Body of pancreas (tissue), 4 donors: Measurements from ENCODE around the gene ZFR. TPM values are rescaled to one million over a fixed set of nuclear protein-coding genes. Genes with fewer than 3 reads are reported as not detected.

ENCODE experiments used
- ATAC-seq: fragments of 150-250 bp; one replicate; pipeline ENCODE4 v1.9.1; 2016
- DNase-seq, 4 donors: peaks; one replicate each; pipeline ENCODE4 v3.0.0-alpha.2; 2019
- H3K27ac ChIP-seq, 4 donors: fragments of 200-600 bp; sonication (generic); 1 replicate in 3 of 4; 2 replicates in 1 of 4; pipeline versions ENCODE4 v1.5.1 to v1.6.1; 2016 to 2019; ENCODE audit warnings: mild to moderate bottlenecking in 1 of 4, mixed read lengths in 1 of 4, moderate library complexity in 1 of 4
- H3K27me3 ChIP-seq, 2 donors: fragments of 200-600 bp; sonication (generic); one replicate each; pipeline ENCODE4 v1.6.0; 2016; ENCODE audit warnings: mild to moderate bottlenecking in 1 of 2
- H3K36me3 ChIP-seq, 2 donors: fragments of 200-600 bp; sonication (generic); replicated peaks in 1 of 2; 2 replicates each; pipeline ENCODE4 v1.5.1; 2016; ENCODE audit warnings: low read depth in 2 of 2; ENCODE audit not compliant: insufficient read depth in 1 of 2
- H3K4me1 ChIP-seq: fragments of 200-600 bp; sonication (generic); one replicate; pipeline ENCODE4 v1.6.0; 2016
- H3K4me3 ChIP-seq, 2 donors: fragments of 200-600 bp; sonication (generic); 1 replicate in 1 of 2; 2 replicates in 1 of 2; pipeline ENCODE4 v1.5.1; 2016 to 2019
- H3K9me3 ChIP-seq, 3 donors: fragments of 200-600 bp; sonication (generic); 1 replicate in 2 of 3; 2 replicates in 1 of 3; pipeline ENCODE4 v1.5.1; 2016
- POLR2A ChIP-seq, 3 donors: fragments of 450-650 bp; IDR thresholded peaks; one replicate each; pipeline ENCODE4 v1.6.1; 2016; ENCODE audit warnings: antibody characterized with exemption in 3 of 3, mild to moderate bottlenecking in 2 of 3
- WGBS, 2 donors: methylation state at CpG; one replicate each; pipeline ENCODE4 v1.1.5; 2017; 5-methylcytosine and 5-hydroxymethylcytosine counted together
- intact Hi-C: fragments of 100-400 bp; cut with DNase I; formaldehyde crosslinking; loops from one replicate; pipeline ENCODE4 v1.15.1; 2023
- total RNA-seq, 2 donors: library from RNA; depleted of rRNA; stranded (reverse); fragments of >200 nt; gene quantifications; one replicate each; pipeline ENCODE4 v1.1.0, GENCODE V29; 2016
- TF ChIP-seq, protein P1 (sequence below), 7 experiments: fragments of 450-650 bp in 4 of 7; fragments of 200-600 bp in 3 of 7; sonication (generic) in 3 of 7; IDR thresholded peaks; one replicate each; pipeline ENCODE4 v1.5.1; 2016 to 2019; ENCODE audit warnings: antibody characterized with exemption in 7 of 7

ZFR gene
- total RNA-seq, 2 donors from 2014 or later: 25.1 to 48.0 TPM

GRCh38 chr5:32352685-32353084, 91.9 kb downstream of the ZFR start:
- H3K4me3 ChIP-seq: no peak overlapping the region
- ATAC-seq (no peak), DNase-seq (no peak)
- H3K27ac ChIP-seq: no peak overlapping the region
- no peaks in the 10 kb centered on the region for H3K4me1 ChIP-seq
- intact Hi-C loops: no loop called here
- no peaks in the 10 kb centered on the region for H3K36me3 ChIP-seq
- TF ChIP-seq, protein P1, sequence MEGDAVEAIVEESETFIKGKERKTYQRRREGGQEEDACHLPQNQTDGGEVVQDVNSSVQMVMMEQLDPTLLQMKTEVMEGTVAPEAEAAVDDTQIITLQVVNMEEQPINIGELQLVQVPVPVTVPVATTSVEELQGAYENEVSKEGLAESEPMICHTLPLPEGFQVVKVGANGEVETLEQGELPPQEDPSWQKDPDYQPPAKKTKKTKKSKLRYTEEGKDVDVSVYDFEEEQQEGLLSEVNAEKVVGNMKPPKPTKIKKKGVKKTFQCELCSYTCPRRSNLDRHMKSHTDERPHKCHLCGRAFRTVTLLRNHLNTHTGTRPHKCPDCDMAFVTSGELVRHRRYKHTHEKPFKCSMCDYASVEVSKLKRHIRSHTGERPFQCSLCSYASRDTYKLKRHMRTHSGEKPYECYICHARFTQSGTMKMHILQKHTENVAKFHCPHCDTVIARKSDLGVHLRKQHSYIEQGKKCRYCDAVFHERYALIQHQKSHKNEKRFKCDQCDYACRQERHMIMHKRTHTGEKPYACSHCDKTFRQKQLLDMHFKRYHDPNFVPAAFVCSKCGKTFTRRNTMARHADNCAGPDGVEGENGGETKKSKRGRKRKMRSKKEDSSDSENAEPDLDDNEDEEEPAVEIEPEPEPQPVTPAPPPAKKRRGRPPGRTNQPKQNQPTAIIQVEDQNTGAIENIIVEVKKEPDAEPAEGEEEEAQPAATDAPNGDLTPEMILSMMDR (IDR thresholded peaks at IDR 0.05): no peak
- no peak for TF ChIP-seq POLR2A (IDR thresholded peaks at IDR 0.05)
- 97 to 99% methylated on average over 8 of the region's 8 CpGs for WGBS, 2 donors
- no peaks in the 10 kb centered on the region for H3K27me3 ChIP-seq
- no peaks in the 10 kb centered on the region for H3K9me3 ChIP-seq

DNA sequence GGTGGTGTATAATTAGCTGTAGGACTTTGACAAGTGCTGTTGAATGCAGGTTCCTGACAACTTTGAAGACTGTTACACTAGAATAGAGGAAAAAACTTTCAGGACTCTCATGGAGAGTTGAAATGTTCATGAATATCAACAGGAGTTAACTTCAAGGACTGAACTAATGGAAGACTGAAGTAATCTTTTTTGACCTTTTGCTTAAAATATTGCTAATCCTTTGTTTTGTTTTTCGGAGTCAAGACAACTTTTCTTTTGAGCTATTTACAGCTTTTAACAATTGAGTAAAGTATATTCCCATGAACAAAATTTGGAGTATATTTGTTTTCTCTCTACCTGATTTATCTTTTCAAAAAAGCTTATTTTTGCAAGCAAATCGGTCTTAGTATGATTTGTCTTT, 97.7 kb downstream of the ZFR start:
- intact Hi-C loops: no loop called here
- no peak for TF ChIP-seq POLR2A (IDR thresholded peaks at IDR 0.05)
- TF ChIP-seq, protein P1 (IDR thresholded peaks at IDR 0.05): no peak
- no peaks in the 10 kb centered on the region for H3K36me3 ChIP-seq
- DNase-seq: no peak
- no peaks in the 10 kb centered on the region for H3K4me1 ChIP-seq
- H3K4me3 ChIP-seq: no peak overlapping the region
- ATAC-seq: no peak
- no peaks in the 10 kb centered on the region for H3K9me3 ChIP-seq
- H3K27ac ChIP-seq: no peak overlapping the region
- WGBS, 2 donors: 89% methylated on average over 2 of the region's 2 CpGs
- no peaks in the 10 kb centered on the region for H3K27me3 ChIP-seq

- H3K4me3 ChIP-seq: no peak overlapping the region
- H3K4me1 ChIP-seq: no peaks in the 10 kb centered on the region
- no peaks in the 10 kb centered on the region for H3K9me3 ChIP-seq
- no peak for TF ChIP-seq POLR2A (IDR thresholded peaks at IDR 0.05)
- TF ChIP-seq, protein P1 (IDR thresholded peaks at IDR 0.05): no peak
- H3K27ac ChIP-seq: no peak overlapping the region
- intact Hi-C loops: no loop called here
- H3K36me3 ChIP-seq: no peaks in the 10 kb centered on the region
- no peaks in the 10 kb centered on the region for H3K27me3 ChIP-seq
- ATAC-seq (no peak), DNase-seq (no peak)
- 84% methylated on average over 2 of the region's 2 CpGs for WGBS, 2 donors
Measured at GRCh38 chr5:32343058-32343672, 101.4 kb downstream of the ZFR start.

DNA sequence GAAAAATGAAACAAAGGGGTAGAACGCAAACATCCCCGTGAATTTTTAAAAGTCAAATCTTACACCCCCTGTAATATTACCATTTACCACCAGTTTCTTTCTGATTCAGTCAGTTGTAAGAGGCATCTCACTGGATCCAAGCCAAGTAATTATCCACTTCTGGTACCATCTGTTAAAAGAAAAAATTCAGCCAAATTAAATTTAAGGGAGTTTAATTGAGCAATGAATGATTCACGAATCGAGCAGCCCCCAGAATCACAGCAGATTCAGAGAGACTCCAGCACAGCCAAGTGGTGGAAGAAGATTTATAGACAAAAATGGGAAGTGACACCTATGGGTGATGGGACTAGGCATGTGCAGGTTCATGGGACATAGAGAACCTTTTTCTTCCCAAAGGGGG, 101.9 kb downstream of the ZFR start:
- intact Hi-C loops: no loop called here
- WGBS, 2 donors: 57 to 62% methylated on average over 4 of the region's 4 CpGs
- Histone ChIP-seq H3K36me3 (no peaks in the 10 kb centered on the region), H3K4me1 (no peaks in the 10 kb centered on the region), H3K27me3 (no peaks in the 10 kb centered on the region), H3K27ac (no peak overlapping the region), H3K9me3 (no peaks in the 10 kb centered on the region), H3K4me3 (no peak overlapping the region)
- ATAC-seq (no peak), DNase-seq (no peak)
- TF ChIP-seq, protein P1 (IDR thresholded peaks at IDR 0.05): no peak
- no peak for TF ChIP-seq POLR2A (IDR thresholded peaks at IDR 0.05)

DNA sequence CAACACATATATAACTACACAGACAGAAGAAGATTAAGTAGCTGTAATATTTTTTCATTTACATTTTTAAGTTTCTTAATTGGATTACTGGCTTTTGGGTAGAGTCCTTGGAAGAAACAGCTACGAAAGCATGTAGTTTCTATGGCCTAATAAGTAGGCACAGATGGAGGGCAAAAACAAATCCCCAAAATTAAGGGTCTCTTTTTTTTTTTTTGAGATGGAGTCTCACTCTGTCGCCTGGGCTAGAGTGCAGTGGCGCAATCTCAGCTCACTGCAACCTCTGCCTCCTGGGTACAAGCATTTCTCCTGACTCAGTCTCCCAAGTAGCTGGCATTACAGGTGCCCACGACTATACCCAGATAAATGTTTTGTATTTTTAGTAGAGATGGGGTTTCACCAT, 104.7 kb downstream of the ZFR start:
- DNase-seq: no peak
- Histone ChIP-seq H3K9me3 (no peaks in the 10 kb centered on the region), H3K4me1 (no peaks in the 10 kb centered on the region), H3K36me3 (no peaks in the 10 kb centered on the region), H3K27ac (no peak overlapping the region), H3K4me3 (no peak overlapping the region), H3K27me3 (no peaks in the 10 kb centered on the region)
- intact Hi-C loops: no loop called here
- no peak for ATAC-seq
- no peak for TF ChIP-seq POLR2A (IDR thresholded peaks at IDR 0.05)
- TF ChIP-seq, protein P1 (IDR thresholded peaks at IDR 0.05): no peak
- WGBS, 2 donors: 73 to 84% methylated on average over 4 of the region's 4 CpGs
